Femur (tissue), 1 donor: Measurements from ENCODE around the gene CASP3.

Source experiments
- DNase-seq: peaks from one replicate; pipeline ENCODE4 v3.0.0-alpha.2; 2017

CASP3 gene

GRCh38 chr4:184649026-184649970 is at the start of gene CASP3, which contains the start of gene PRIMPOL:
Gene CASP3, minus strand, starts transcription at chr4:184649447. Its CDS starts 10,994 bp downstream, at chr4:184638453.
Gene PRIMPOL, plus strand, starts transcription at chr4:184649738. Its CDS starts 7,403 bp downstream, at chr4:184657141.
- DNase-seq: peak; percentile 99

- DNase-seq: no peak
Measured at GRCh38 chr4:184697956-184698355, 48.7 kb upstream of the CASP3 start.

GRCh38 chr4:184695178-184695896 is 46.1 kb upstream of the CASP3 start:
- DNase-seq: no peak

- no peak for DNase-seq
Measured at GRCh38 chr4:184694412-184694956, 45.2 kb upstream of the CASP3 start.

GRCh38 chr4:184693056-184693455 is 43.8 kb upstream of the CASP3 start:
- no peak for DNase-seq

GRCh38 chr4:184689681-184690080 is 40.4 kb upstream of the CASP3 start:
- no peak for DNase-seq

GRCh38 chr4:184688447-184688846 is 39.2 kb upstream of the CASP3 start:
- DNase-seq: no peak

- DNase-seq: no peak
Measured at GRCh38 chr4:184688005-184688404, 38.8 kb upstream of the CASP3 start.

GRCh38 chr4:184684491-184685189 is 35.4 kb upstream of the CASP3 start:
- DNase-seq: no peak

- DNase-seq: no peak
Measured at GRCh38 chr4:184681916-184682315, 32.7 kb upstream of the CASP3 start.

GRCh38 chr4:184680698-184681097 is 31.5 kb upstream of the CASP3 start:
- no peak for DNase-seq

GRCh38 chr4:184675821-184676492 is 26.7 kb upstream of the CASP3 start:
- no peak for DNase-seq

GRCh38 chr4:184675018-184675417 is 25.8 kb upstream of the CASP3 start:
- no peak for DNase-seq

- DNase-seq: no peak
Measured at GRCh38 chr4:184674011-184674410, 24.8 kb upstream of the CASP3 start.

- DNase-seq: no peak
Measured at GRCh38 chr4:184672741-184673140, 23.5 kb upstream of the CASP3 start.

- no peak for DNase-seq
Measured at GRCh38 chr4:184671101-184671500, 21.9 kb upstream of the CASP3 start.

- DNase-seq: no peak
Measured at GRCh38 chr4:184669251-184669650, 20.0 kb upstream of the CASP3 start.

GRCh38 chr4:184668511-184669114 is 19.4 kb upstream of the CASP3 start:
- no peak for DNase-seq

GRCh38 chr4:184668096-184668495 is 18.8 kb upstream of the CASP3 start:
- DNase-seq: no peak

GRCh38 chr4:184666670-184667069 is 17.4 kb upstream of the CASP3 start:
- no peak for DNase-seq

GRCh38 chr4:184664445-184665210 is 15.4 kb upstream of the CASP3 start:
- DNase-seq: no peak
